NOMO-1 (cell line): Measurements from ENCODE around the gene GRB10.

ENCODE experiments used
- DNase-seq, 2 experiments: peaks; one replicate each; lab custom pipeline; 2025; ENCODE audit not compliant: unreplicated experiment in 2 of 2; lab: John Stamatoyannopoulos, UW

GRB10 gene

GRCh38 chr7:50644586-50644985 is 138.1 kb downstream of the GRB10 start:
- DNase-seq: no peak

- no peak for DNase-seq
Measured at GRCh38 chr7:50644114-50644513, 138.6 kb downstream of the GRB10 start.

GRCh38 chr7:50641442-50642405 is 141.0 kb downstream of the GRB10 start:
- no peak for DNase-seq

- DNase-seq: no peak
Measured at GRCh38 chr7:50640779-50641178, 141.9 kb downstream of the GRB10 start.

- no peak for DNase-seq
Measured at GRCh38 chr7:50640256-50640655, 142.4 kb downstream of the GRB10 start.

GRCh38 chr7:50637725-50638643 is 144.7 kb downstream of the GRB10 start:
- no peak for DNase-seq

- no peak for DNase-seq
Measured at GRCh38 chr7:50634378-50634777, 148.3 kb downstream of the GRB10 start.

GRCh38 chr7:50633414-50633710 is 149.3 kb downstream of the GRB10 start:
- no peak for DNase-seq

- peak; percentile 19 to 31 for DNase-seq
Measured at GRCh38 chr7:50632561-50633413, 149.9 kb downstream of the GRB10 start.

GRCh38 chr7:50631639-50632038 is 151.1 kb downstream of the GRB10 start:
- DNase-seq: no peak

GRCh38 chr7:50631100-50631499 is 151.6 kb downstream of the GRB10 start:
- DNase-seq: no peak

- no peak for DNase-seq
Measured at GRCh38 chr7:50629238-50629901, 153.3 kb downstream of the GRB10 start.

GRCh38 chr7:50628434-50629084 is 154.1 kb downstream of the GRB10 start:
- no peak for DNase-seq

- no peak for DNase-seq
Measured at GRCh38 chr7:50627824-50628361, 154.8 kb downstream of the GRB10 start.

- no peak for DNase-seq
Measured at GRCh38 chr7:50626286-50626685, 156.4 kb downstream of the GRB10 start.

- no peak for DNase-seq
Measured at GRCh38 chr7:50625360-50625759, 157.3 kb downstream of the GRB10 start.

- no peak for DNase-seq
Measured at GRCh38 chr7:50622821-50623220, 159.9 kb downstream of the GRB10 start.

- no peak for DNase-seq
Measured at GRCh38 chr7:50621973-50622490, 160.7 kb downstream of the GRB10 start.

- no peak for DNase-seq
Measured at GRCh38 chr7:50621206-50621605, 161.5 kb downstream of the GRB10 start.
